C4-2B (cell line): ENCODE data around the gene TIFAB.

Experiments used
- H3K27ac ChIP-seq: fragments of 450-650 bp; 2 replicates; pipeline ENCODE4 v1.5.1; 2017
- CTCF ChIP-seq: fragments of 450-650 bp; conservative IDR thresholded peaks from 2 replicates; pipeline ENCODE4 v1.5.1; 2017; ENCODE audit warnings: mild to moderate bottlenecking
- ZFX ChIP-seq: fragments of 450-650 bp; IDR thresholded peaks from 2 replicates; pipeline ENCODE4 v1.6.1; 2017

The TIFAB gene

DNA sequence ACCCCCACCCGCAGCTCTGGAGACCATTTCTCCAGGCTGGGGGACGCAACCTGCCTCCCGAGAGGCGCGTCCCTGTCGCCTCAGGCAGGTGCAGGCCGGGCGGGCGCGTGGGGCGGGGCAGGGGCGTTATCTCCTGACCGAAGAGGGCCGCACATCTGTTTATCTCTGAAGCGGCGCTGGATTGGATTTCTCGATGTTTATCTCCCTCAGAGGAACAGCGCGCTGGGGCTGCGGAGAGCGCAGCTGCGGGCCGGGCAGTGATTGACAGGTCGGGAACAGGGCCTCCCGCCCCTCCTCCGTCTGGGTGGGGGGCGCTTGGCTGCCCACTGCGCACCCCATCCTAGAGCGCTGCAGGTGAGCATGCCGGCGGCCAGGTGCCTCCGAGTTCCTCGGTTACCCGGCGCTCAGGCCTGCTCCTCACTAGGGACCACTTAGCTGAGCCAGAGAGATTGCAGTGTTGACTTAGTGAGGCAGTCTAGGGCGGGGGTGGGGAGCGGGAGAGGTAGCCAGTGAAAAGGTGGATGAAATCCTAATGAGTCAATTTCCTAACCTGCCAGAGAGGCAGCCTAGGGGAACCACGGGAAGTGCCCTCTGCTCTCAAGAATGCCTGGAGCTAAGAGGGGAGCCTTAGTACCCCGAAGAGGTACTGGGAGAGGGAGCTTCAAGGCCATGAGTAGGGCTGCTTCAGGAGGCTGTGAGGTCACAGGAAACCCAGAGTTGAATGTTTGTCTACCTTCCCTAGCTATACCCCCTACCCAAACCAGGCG lies 39.6 kb upstream of the TIFAB start:
- TF ChIP-seq CTCF (no peak), ZFX (no peak)

DNA sequence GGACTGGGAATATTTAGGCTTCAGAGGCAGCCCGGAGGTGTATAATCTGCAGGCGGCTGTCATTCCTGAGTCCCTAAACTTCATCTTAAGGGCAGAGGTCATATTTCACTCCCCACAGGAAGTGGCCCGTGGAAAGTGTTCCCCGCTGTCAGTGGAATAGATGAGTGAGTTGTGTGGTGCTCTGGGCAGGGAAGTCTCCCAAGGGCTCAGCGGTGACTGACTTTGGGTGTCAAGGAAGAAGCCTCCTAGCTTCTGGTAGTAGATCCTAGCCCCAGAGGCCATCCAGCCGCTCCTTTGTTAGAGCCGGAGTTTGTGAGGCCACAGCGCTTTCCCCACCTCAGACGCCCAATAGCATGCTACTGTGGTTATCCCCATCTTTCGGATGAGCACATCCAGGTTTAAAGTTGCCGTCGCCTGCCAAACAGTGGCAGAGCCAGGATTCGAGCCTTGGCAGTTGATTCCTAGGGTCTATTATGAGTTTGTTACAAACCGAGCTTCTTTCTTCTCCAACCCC lies 38.9 kb upstream of the TIFAB start:
- TF ChIP-seq CTCF (no peak), ZFX (no peak)
- H3K27ac ChIP-seq = no peak overlapping the region

More for the DNA sequence above, 39.6 kb upstream of the TIFAB start:
- no peak overlapping the region for H3K27ac ChIP-seq

DNA sequence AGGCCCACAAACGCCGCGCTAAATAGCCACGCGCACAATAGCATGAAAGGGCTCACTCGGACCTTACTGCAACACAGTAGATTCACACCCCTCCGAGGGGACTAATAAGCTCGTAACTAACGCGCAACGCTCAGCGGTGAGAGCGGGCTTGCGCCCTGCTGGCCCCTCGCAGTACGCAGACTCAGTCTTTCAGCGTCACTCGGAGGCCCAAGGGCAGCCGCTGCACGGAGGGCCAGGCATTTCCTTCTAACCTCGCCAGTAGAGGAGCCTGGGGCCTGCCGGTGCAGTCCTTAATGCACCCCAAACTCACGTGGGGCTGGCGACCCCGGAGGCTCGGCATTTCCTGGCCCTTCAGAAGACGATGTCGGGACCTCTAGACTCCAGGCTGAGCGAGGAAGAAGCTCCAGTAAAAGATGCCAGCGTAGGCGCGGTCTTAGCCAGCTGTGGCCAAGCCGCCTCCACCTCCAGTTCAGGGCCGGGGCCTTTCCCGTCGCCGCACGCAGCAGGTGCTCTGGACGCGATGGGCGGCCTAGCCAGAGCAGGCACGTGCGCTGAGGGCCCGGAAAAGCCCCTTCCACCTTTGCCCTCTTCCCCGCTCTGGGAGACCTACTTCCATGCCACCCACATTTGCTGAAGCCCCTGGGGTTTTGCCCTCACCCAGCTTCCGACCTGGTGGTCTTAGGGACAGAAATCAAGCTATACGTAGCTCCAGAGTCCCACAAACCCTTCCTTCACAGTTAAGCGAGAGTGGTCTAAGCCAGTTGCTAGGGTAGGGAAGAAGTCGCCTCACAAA lies 38.3 kb upstream of the TIFAB start:
- no peak overlapping the region for H3K27ac ChIP-seq
- no peak for TF ChIP-seq CTCF
- TF ChIP-seq ZFX = no peak

GRCh38 chr5:135489466-135490244 lies 37.5 kb upstream of the TIFAB start:
- TF ChIP-seq ZFX (no peak), CTCF (no peak)
- no peak overlapping the region for H3K27ac ChIP-seq

DNA sequence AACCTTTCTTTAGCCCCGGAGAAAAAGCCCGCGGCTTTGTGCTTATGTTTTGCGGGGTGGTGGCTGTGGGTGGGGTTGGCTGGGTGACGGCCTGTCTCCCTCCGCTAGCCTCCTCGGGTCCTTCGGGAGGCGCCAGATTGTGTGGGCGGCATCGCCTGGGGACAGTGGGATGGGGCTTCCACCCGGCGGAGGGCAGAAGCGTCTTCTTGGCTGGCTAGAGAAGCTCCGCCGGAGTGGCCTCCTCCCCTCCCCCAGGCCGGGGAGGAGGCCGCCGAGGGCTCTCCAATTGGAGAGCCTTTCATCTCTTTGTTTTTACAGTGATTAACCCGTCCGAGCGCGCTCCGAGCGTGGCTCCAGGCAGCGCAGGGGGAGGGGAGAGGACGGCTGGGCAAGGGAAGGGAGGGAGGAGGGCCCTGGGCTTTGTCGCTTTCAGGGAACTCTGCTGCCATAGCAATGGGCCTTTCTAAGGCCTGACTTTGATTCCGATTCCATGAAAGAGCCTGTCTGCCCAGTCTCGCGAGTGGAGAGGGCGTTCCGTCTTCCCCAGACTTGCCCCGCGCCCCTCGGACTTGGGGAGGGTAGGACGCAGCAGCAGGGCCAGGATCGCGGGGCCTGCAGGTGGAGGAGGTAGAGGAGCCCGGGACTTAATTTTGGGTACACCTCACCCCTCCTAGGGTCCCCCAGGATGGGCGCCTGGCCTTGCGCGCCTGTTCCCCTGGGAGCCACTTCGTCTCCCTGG lies 36.7 kb upstream of the TIFAB start:
- no peak for TF ChIP-seq ZFX
- no peak for TF ChIP-seq CTCF
- no peak overlapping the region for H3K27ac ChIP-seq

DNA sequence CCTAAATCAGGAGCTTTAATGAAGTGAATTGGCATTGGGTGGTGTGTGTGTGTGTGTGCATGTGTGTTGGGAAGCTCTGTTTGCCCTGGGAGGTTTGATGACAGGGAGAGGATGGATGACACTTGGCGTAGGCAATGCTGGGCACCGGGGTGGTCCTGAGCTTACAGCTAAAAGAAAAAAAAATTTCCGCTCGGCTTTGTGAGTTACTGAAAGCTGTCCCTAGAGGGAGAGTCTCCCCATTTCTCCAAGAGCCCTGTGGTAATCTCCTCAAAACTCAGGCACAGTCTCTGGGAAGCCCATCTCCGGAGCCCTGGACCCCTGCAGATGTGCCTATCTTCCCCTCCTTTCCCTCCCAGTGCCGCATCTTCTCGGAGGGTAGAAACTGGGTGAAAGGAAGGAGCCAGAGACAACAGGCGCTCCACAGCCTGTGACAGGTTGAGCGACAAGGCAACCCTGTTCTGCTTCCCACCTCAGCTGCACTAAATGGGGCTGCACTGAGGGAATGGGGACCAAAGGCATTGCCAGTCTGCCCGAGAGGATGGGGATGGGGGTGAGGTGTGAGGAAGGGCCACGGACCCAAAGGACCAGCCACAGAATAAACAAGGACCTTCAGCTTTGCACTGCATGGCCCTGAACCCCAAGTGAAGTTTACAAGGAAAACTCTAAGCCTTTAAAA lies 35.8 kb upstream of the TIFAB start:
- TF ChIP-seq ZFX (no peak), CTCF (no peak)
- no peak overlapping the region for H3K27ac ChIP-seq
